HK-2 (cell line): Measurements from ENCODE around the gene OR2AG1.
"Not testable (repeated sequence)": the region's sequence is repeated elsewhere in the genome, so short reads cannot be mapped to it uniquely, and the experiment has no call there.

Experiments
- DNase-seq: peaks from one replicate; pipeline ENCODE4 v3.0.0-alpha.2; 2018; ENCODE audit not compliant: unreplicated experiment

Gene OR2AG1

GRCh38 chr11:6790546-6790945, 7.7 kb downstream of the OR2AG1 start:
- DNase-seq: no peak

- no peak for DNase-seq
Measured at GRCh38 chr11:6794639-6795038, 11.8 kb downstream of the OR2AG1 start.

GRCh38 chr11:6799402-6799801, 16.6 kb downstream of the OR2AG1 start, which contains the start of gene OR6A2:
OR6A2 (minus strand) TSS chr11:6799689; CDS start chr11:6795708, 3,981 bp downstream.
- no peak for DNase-seq

- DNase-seq: not testable (repeated sequence)
Measured at GRCh38 chr11:6801075-6801474, 18.3 kb downstream of the OR2AG1 start.

GRCh38 chr11:6812390-6813005, 29.7 kb downstream of the OR2AG1 start:
- peak; percentile 8 for DNase-seq

GRCh38 chr11:6813656-6814055, 30.8 kb downstream of the OR2AG1 start:
- DNase-seq: peak; percentile 2

- no peak for DNase-seq
Measured at GRCh38 chr11:6817694-6818093, 34.9 kb downstream of the OR2AG1 start.

- DNase-seq: no peak
Measured at GRCh38 chr11:6818967-6819366, 36.1 kb downstream of the OR2AG1 start.

GRCh38 chr11:6824136-6824823, 41.5 kb downstream of the OR2AG1 start:
- DNase-seq: no peak

GRCh38 chr11:6825231-6825744, 42.5 kb downstream of the OR2AG1 start:
- DNase-seq: no peak

- no peak for DNase-seq
Measured at GRCh38 chr11:6828103-6828502, 45.3 kb downstream of the OR2AG1 start.

- no peak for DNase-seq
Measured at GRCh38 chr11:6833356-6833755, 50.5 kb downstream of the OR2AG1 start.

GRCh38 chr11:6834021-6834420, 51.2 kb downstream of the OR2AG1 start:
- no peak for DNase-seq
